Measurements from ENCODE around the gene TBL1XR1.

GRCh38 chr3:176994891-176995781 lies 202.1 kb downstream of the TBL1XR1 start:
- TF ChIP-seq CTCF (conservative IDR thresholded peaks at IDR 0.05; ENCODE audit: low read depth, low read length), result no peak
- TF ChIP-seq RAD21 (IDR thresholded peaks at IDR 0.05; ENCODE audit: low read length), result no peak
- TF ChIP-seq FOS (IDR thresholded peaks at IDR 0.05; ENCODE audit: low read depth, low read length), result no peak
- TF ChIP-seq POLR2A (IDR thresholded peaks at IDR 0.05; ENCODE audit: low read depth, low read length), result no peak
- no peak for TF ChIP-seq CEBPB (IDR thresholded peaks at IDR 0.05; ENCODE audit: low read depth, low read length)
- TF ChIP-seq ELK1 (IDR thresholded peaks at IDR 0.05; ENCODE audit: borderline replicate concordance, low read depth, low read length), result no peak
- TF ChIP-seq RFX5 (IDR thresholded peaks at IDR 0.05; ENCODE audit: low read depth, low read length), result no peak
- TF ChIP-seq CHD1 (IDR thresholded peaks at IDR 0.05; ENCODE audit: low read depth, low read length), result no peak

Measured in IMR-90 (cell line).